Omental fat pad (tissue), 4 donors: ENCODE results near the gene GBF1. TPM values are rescaled to one million over a fixed set of nuclear protein-coding genes. Genes with fewer than 3 reads are reported as not detected.

Experiments
- ATAC-seq: fragments of 150-250 bp; one replicate; pipeline ENCODE4 v1.9.1; 2016; ENCODE audit warnings: mild to moderate bottlenecking, moderate library complexity; ENCODE audit not compliant: low FRiP score
- DNase-seq: peaks from one replicate; pipeline ENCODE4 v3.0.0-alpha.2; 2019; ENCODE audit warnings: low spot score
- total RNA-seq, 4 donors: library from RNA; depleted of rRNA; stranded (reverse); fragments of >200 nt; gene quantifications; one replicate each; pipeline ENCODE4 v1.1.0, GENCODE V29; 2016
- TF ChIP-seq, protein P1 (sequence below), 3 donors: fragments of 450-650 bp; IDR thresholded peaks; one replicate each; pipeline ENCODE4 v1.5.1; 2016 to 2017; ENCODE audit warnings: antibody characterized with exemption in 3 of 3, mild to moderate bottlenecking in 3 of 3, moderate library complexity in 2 of 3

GBF1 gene
- total RNA-seq, 4 donors from 2014 or later: 28.1 to 34.9 (median 31.6) TPM

DNA sequence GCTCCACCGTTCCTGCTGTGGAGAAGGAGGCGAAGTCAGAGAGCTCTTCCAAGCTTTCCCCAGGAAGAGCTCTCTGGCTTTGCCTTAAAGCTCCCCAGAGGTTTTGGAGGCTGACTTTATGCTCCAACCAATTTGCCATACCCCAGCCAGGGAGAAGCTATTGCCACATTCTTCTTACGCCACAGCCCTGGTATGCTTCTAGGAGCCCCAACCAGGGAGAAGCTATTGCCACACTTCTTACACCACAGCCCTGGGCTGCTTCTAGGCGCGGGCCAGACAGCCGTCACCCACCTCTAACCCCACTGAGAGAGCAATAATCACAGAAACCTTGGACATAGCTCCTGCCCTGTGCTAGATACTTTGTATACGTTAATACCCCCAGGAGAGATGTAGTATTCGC, 18.3 kb upstream of the GBF1 start:
- ATAC-seq (no peak), DNase-seq (no peak)
- TF ChIP-seq, protein P1, sequence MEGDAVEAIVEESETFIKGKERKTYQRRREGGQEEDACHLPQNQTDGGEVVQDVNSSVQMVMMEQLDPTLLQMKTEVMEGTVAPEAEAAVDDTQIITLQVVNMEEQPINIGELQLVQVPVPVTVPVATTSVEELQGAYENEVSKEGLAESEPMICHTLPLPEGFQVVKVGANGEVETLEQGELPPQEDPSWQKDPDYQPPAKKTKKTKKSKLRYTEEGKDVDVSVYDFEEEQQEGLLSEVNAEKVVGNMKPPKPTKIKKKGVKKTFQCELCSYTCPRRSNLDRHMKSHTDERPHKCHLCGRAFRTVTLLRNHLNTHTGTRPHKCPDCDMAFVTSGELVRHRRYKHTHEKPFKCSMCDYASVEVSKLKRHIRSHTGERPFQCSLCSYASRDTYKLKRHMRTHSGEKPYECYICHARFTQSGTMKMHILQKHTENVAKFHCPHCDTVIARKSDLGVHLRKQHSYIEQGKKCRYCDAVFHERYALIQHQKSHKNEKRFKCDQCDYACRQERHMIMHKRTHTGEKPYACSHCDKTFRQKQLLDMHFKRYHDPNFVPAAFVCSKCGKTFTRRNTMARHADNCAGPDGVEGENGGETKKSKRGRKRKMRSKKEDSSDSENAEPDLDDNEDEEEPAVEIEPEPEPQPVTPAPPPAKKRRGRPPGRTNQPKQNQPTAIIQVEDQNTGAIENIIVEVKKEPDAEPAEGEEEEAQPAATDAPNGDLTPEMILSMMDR (IDR thresholded peaks at IDR 0.05): no peak

DNA sequence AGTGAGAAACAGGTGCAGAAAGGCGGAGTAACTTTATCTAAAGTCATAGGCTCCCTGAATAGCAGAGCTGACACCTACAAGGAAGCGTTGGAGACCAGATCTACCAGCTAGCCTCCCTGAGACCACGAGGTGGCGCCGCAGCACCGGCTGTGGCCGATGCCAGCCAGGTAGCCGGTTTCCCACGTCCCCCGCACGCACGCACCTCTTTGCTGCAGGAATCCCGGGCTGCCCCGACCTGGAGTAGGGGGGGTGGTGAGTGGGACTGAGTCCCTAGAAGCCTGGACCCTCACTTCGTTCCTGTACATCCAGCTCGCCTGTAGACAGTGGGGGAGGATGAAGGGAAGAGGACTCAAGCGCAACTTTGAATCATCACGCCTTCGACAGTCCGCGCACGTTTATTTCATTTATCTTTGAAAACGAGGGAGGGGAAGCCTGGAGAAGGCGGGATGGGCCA, 15.5 kb upstream of the GBF1 start:
- ATAC-seq (peak; percentile 46), DNase-seq (peak; percentile 68)
- TF ChIP-seq, protein P1 (IDR thresholded peaks at IDR 0.05): peak in 2 of 3 donors; percentile 13 to 85

DNA sequence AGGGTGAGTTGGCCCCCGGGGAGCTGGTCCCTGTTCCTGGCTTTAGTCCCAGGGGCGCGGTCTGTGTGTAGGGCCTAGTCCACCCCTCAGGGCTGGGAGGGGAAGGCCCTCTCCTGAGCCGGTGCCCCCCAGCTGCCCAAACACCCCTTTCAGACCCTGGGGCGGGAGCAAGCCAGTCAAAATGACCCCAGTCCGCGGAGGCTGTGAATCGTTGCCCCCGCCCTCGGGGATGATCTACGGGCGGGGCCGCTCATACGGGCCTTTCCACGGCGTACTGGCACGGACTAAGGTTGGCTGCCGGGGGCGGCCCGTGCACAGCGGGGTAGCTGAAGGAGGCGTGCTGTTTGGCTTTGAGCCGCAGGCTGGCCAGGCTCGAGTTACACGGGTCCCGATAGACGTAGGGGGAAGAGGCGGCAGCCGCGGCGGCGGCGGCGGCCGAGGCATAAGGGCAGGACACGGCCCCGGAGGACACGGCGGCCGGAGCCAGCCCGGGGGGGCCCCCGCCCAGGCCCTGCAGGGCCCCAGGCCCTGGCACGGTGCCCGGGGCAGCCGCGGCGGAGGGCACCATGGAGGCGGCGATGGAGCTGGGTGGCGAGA, 15.0 kb upstream of the GBF1 start:
- TF ChIP-seq, protein P1 (IDR thresholded peaks at IDR 0.05): no peak
- DNase-seq: no peak
- ATAC-seq: peak; percentile 65

DNA sequence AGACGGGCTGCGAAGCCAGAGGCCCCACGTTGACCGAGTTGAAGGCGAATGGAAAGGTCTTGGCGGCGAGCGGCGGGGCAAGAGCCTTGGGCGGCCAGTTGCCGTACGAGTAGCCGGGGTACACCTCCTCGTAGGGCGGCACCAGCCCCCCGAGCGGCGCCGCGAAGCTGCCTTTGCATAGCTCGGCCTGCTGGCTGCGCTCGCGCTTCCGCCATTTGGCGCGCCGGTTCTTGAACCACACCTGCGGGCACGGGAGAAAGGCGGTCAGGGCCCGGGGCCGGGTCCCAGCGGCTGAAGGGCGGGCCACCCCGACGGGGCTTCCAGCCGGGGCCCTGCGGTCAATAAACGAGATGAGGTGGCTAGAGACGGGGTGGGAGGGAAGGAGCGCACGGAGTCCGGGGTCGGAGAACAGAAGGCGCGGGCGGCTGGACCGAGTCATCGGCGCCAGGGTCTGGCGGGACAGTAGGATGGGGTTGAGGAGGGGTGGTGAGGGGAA, 14.4 kb upstream of the GBF1 start:
- no peak for DNase-seq
- ATAC-seq: peak; percentile 5
- TF ChIP-seq, protein P1 (IDR thresholded peaks at IDR 0.05): no peak

DNA sequence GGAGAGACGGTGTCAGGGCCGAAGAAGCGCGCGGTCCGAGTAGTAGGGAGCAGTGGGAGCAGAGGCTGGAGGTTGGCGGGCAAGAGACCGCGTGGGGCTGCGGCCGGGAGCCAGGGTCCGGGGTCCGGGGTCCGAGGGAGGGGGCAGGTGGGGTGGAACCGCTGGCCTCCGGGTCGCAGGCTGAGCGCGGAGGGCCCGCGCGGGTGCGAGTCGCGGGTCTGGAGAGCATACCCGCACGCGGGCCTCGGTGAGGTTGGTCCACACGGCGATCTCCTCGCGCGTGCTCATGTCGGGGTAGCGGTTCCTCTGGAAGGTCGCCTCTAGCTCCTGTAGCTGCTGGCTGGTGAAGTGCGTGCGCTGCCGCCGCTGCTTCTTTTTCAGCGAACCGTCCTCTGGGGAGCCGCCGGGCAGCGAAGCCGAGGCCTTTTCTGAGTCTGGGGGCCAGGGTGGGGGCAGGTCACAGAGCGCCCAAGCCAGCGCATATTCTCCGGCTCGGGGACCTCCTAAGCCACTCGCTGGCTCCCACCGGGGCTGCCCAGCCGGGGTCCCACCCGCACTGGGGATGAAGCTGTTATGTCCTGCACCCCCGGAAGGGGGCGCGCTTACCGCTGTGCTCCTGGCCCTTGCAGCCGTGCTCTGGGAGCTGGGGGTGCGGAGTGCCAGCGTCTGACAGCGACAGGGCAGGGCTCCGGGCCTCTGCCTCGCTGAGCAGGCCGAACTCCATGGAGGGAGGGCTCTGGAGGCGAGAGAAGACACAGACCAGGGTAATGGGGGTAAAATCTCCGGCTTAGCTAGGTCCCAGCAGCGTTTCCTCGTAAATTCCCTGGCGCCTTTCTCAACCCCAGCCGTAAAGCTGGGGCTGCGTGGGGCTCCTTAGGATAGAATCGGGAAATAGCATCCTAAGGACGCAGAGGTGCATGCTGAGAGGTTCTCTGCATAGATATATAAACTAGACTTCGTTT, 13.7 kb upstream of the GBF1 start:
- TF ChIP-seq, protein P1 (IDR thresholded peaks at IDR 0.05): peak in 1 of 3 donors; percentile 6
- DNase-seq (no peak), ATAC-seq (no peak)

DNA sequence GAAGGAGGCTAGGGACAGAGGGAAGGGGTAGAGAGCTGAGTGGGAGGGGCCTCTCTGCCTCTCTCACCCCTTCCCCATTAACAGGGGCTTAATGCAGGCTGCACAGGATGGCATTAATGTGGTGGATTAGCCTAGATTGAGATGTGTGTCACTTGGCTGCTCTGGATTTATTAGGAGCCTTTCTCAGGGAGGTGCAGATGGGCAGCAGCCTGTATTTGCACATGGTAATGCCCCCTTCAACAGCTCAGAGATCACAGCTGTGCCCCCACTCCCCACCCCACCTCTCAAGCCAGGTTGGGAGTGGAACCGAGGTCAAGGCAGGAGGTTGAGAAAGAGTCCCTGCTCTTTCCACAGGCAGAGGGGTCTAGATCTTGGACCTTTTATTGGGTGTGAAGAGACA, 11.3 kb upstream of the GBF1 start:
- ATAC-seq (no peak), DNase-seq (no peak)
- TF ChIP-seq, protein P1 (IDR thresholded peaks at IDR 0.05): no peak
